ENCODE data around the gene NFKBIA.
"Not testable (repeated sequence)": the region's sequence is repeated elsewhere in the genome, so short reads cannot be mapped to it uniquely, and the experiment has no call there.

NFKBIA gene

DNA sequence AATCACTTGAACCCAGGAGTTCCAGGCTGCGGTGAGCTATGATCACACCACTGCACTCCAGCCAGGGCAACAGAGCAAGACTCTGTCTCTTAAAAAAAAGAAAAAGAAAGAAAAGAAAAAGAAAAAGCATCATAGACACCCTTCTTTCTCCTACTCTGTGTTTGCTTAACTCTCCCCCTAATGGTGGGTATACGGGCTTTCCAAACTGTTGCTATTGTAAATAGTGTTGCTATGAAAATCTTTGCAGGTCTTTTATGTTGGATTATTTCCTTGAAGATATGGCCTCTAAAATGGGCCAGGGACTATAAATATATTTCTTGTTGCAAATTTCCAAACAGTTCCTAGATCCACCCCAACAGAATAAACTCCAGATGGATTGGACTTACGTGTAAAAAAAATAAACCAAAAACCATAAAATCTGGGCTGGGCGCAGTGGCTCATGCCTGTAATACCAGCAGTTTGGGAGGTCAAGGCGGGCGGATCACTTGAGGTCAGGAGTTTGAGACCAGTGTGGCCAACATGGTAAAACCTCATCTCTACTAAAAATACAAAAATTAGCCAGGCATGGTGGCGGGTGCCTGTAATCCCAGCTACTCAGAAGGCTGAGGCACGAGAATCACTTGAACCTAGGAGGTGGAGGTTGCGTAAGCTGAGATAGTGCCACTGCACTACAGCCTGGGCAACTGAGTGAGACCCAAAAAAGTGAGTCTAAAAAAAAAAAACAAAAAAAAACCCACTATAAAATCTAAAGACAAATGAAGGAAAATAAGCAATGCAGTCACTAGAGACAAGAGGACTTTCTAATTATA lies 25.9 kb downstream of the NFKBIA start:
- Histone ChIP-seq H2BK5ac (ENCODE audit: low read length) (no peak overlapping the region), H3K4ac (ENCODE audit: low read length) (no peak overlapping the region), H3K23ac (ENCODE audit: low read depth, low read length, poor library complexity) (no peak overlapping the region), H4K8ac (ENCODE audit: low read depth, low read length) (no peak overlapping the region), H3K18ac (ENCODE audit: low read length) (no peak overlapping the region), H3K14ac (ENCODE audit: low read length) (no peak overlapping the region), H2AFZ (ENCODE audit: low read length) (no peak overlapping the region), H3K27ac (replicated peaks; ENCODE audit: low read length) (no peak overlapping the region), H2BK12ac (ENCODE audit: low read length) (no peak overlapping the region), H3K36me3 (replicated peaks in 1 of 2; ENCODE audit: control insufficient read depth in 2 of 2, insufficient read depth in 2 of 2, low read length in 2 of 2) (no peaks in the 10 kb centered on the region), H2BK120ac (ENCODE audit: low read depth, low read length) (no peak overlapping the region), H3K27me3 (ENCODE audit: control insufficient read depth in 3 of 3, insufficient read depth in 3 of 3, low read depth in 1 of 3, low read length in 3 of 3) (no peaks in the 10 kb centered on the region), H3K79me1 (ENCODE audit: low read depth, low read length) (no peaks in the 10 kb centered on the region), H3K9ac (ENCODE audit: low read depth, low read length, poor library complexity) (no peak overlapping the region), H3K4me1 (ENCODE audit: control insufficient read depth in 2 of 2, insufficient read depth in 1 of 2, low read depth in 1 of 2, low read length in 2 of 2) (no peaks in the 10 kb centered on the region), H3K4me2 (ENCODE audit: insufficient read depth, low read length, poor library complexity, severe bottlenecking) (no peak overlapping the region), H4K91ac (ENCODE audit: low read depth, low read length, poor library complexity) (no peak overlapping the region), H2BK15ac (ENCODE audit: low read length) (no peak overlapping the region), H2AK5ac (ENCODE audit: low read depth, low read length) (no peak overlapping the region), H3K4me3 (ENCODE audit: low read length in 2 of 2) (no peak overlapping the region), H3K9me3 (replicated peaks in 1 of 2; ENCODE audit: control insufficient read depth in 2 of 2, insufficient read depth in 1 of 2, low read depth in 1 of 2, low read length in 2 of 2) (peaks cover 0 to 2% of the 10 kb centered on the region in 2 donors)
- no CpG with 5 or more reads among the region's 9 CpGs for WGBS, 2 donors (ENCODE audit: extremely low coverage in 2 of 2, insufficient read length in 2 of 2, insufficient replicate concordance in 1 of 2)
- DNase-seq (ENCODE audit: low spot score), result no peak

DNA sequence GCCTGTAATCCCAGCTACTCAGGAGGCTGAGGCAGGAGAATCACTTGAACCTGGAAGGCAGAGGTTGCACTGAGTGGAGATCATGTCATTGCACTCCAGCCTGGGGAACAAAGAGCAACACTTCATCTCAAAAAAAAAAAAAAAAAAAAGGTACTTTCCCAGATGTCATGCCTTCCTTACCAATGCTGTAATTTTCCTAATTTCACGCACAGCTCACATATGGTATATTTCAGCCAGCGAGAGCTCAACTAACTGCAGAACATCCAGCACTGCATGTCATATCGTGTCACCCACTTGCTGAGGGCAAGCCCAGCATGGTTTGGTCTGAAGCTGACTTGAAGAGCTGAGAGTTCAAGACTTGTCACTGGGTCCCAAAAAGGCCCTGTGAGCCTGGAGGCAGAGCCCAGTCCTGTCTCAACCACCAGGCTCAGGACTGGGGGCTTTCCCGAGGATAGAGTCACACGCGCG lies 29.0 kb downstream of the NFKBIA start:
- no peak overlapping the region for H3K9ac ChIP-seq (ENCODE audit: low read depth, low read length, poor library complexity)
- H3K4me3 ChIP-seq (ENCODE audit: low read length in 2 of 2), result no peak overlapping the region
- H3K79me1 ChIP-seq (ENCODE audit: low read depth, low read length), result no peaks in the 10 kb centered on the region
- H4K91ac ChIP-seq (ENCODE audit: low read depth, low read length, poor library complexity), result no peak overlapping the region
- H3K9me3 ChIP-seq (replicated peaks in 1 of 2; ENCODE audit: control insufficient read depth in 2 of 2, insufficient read depth in 1 of 2, low read depth in 1 of 2, low read length in 2 of 2), result peaks cover 2 to 8% of the 10 kb centered on the region in 2 donors
- H2AFZ ChIP-seq (ENCODE audit: low read length), result no peak overlapping the region
- H3K36me3 ChIP-seq (replicated peaks in 1 of 2; ENCODE audit: control insufficient read depth in 2 of 2, insufficient read depth in 2 of 2, low read length in 2 of 2), result no peaks in the 10 kb centered on the region
- H3K23ac ChIP-seq (ENCODE audit: low read depth, low read length, poor library complexity), result no peak overlapping the region
- no peak overlapping the region for H3K27ac ChIP-seq (replicated peaks; ENCODE audit: low read length)
- H2BK5ac ChIP-seq (ENCODE audit: low read length), result no peak overlapping the region
- no peak overlapping the region for H4K8ac ChIP-seq (ENCODE audit: low read depth, low read length)
- DNase-seq (ENCODE audit: low spot score), result no peak
- no peak overlapping the region for H3K4me2 ChIP-seq (ENCODE audit: insufficient read depth, low read length, poor library complexity, severe bottlenecking)
- no peak overlapping the region for H2AK5ac ChIP-seq (ENCODE audit: low read depth, low read length)
- H2BK120ac ChIP-seq (ENCODE audit: low read depth, low read length), result no peak overlapping the region
- no peak overlapping the region for H2BK12ac ChIP-seq (ENCODE audit: low read length)
- no peak overlapping the region for H3K4ac ChIP-seq (ENCODE audit: low read length)
- no CpG with 5 or more reads among the region's 7 CpGs for WGBS, 2 donors (ENCODE audit: extremely low coverage in 2 of 2, insufficient read length in 2 of 2, insufficient replicate concordance in 1 of 2)
- no peak overlapping the region for H2BK15ac ChIP-seq (ENCODE audit: low read length)
- H3K18ac ChIP-seq (ENCODE audit: low read length), result no peak overlapping the region
- H3K14ac ChIP-seq (ENCODE audit: low read length), result no peak overlapping the region
- no peaks in the 10 kb centered on the region for H3K4me1 ChIP-seq (ENCODE audit: control insufficient read depth in 2 of 2, insufficient read depth in 1 of 2, low read depth in 1 of 2, low read length in 2 of 2)
- H3K27me3 ChIP-seq (ENCODE audit: control insufficient read depth in 3 of 3, insufficient read depth in 3 of 3, low read depth in 1 of 3, low read length in 3 of 3), result no peaks in the 10 kb centered on the region

DNA sequence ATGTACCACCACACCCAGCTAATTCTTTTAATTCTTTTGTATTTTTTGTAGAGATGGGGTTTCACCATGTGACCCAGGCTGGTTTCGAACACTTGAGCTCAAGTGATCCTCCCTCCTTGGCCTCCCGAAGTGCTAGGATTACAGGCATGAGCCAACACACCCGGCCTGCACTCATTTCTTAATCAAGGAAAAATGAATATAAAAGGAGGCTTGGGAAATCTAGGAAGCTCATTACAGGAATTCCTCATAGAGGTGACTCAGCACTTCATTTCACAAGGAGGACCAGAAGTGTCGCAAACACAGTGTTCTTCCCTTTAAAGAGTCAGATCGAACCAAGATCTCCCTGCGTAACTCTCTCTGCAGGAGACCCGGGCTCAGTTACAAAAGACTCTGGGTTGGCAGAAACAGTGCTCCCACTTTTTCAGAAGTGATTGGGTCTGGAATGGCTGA lies 30.3 kb downstream of the NFKBIA start:
- H3K4ac ChIP-seq (ENCODE audit: low read length), result no peak overlapping the region
- peak overlapping the region; percentile 53 for H2AFZ ChIP-seq (ENCODE audit: low read length)
- H3K27ac ChIP-seq (replicated peaks; ENCODE audit: low read length), result no peak overlapping the region
- no peak overlapping the region for H2BK5ac ChIP-seq (ENCODE audit: low read length)
- no peaks in the 10 kb centered on the region for H3K27me3 ChIP-seq (ENCODE audit: control insufficient read depth in 3 of 3, insufficient read depth in 3 of 3, low read depth in 1 of 3, low read length in 3 of 3)
- no peak overlapping the region for H4K91ac ChIP-seq (ENCODE audit: low read depth, low read length, poor library complexity)
- H2BK15ac ChIP-seq (ENCODE audit: low read length), result no peak overlapping the region
- H3K14ac ChIP-seq (ENCODE audit: low read length), result no peak overlapping the region
- no peak overlapping the region for H2BK12ac ChIP-seq (ENCODE audit: low read length)
- H3K9ac ChIP-seq (ENCODE audit: low read depth, low read length, poor library complexity), result no peak overlapping the region
- no peak overlapping the region for H3K23ac ChIP-seq (ENCODE audit: low read depth, low read length, poor library complexity)
- no peak overlapping the region for H2AK5ac ChIP-seq (ENCODE audit: low read depth, low read length)
- H3K4me1 ChIP-seq (ENCODE audit: control insufficient read depth in 2 of 2, insufficient read depth in 1 of 2, low read depth in 1 of 2, low read length in 2 of 2), result no peaks in the 10 kb centered on the region
- H4K8ac ChIP-seq (ENCODE audit: low read depth, low read length), result no peak overlapping the region
- no peak overlapping the region for H3K18ac ChIP-seq (ENCODE audit: low read length)
- H3K9me3 ChIP-seq (replicated peaks in 1 of 2; ENCODE audit: control insufficient read depth in 2 of 2, insufficient read depth in 1 of 2, low read depth in 1 of 2, low read length in 2 of 2), result peaks cover 2 to 10% of the 10 kb centered on the region in 2 donors
- no peaks in the 10 kb centered on the region for H3K79me1 ChIP-seq (ENCODE audit: low read depth, low read length)
- no peak overlapping the region for H3K4me3 ChIP-seq (ENCODE audit: low read length in 2 of 2)
- DNase-seq (ENCODE audit: low spot score), result no peak
- no peaks in the 10 kb centered on the region for H3K36me3 ChIP-seq (replicated peaks in 1 of 2; ENCODE audit: control insufficient read depth in 2 of 2, insufficient read depth in 2 of 2, low read length in 2 of 2)
- no peak overlapping the region for H2BK120ac ChIP-seq (ENCODE audit: low read depth, low read length)
- no peak overlapping the region for H3K4me2 ChIP-seq (ENCODE audit: insufficient read depth, low read length, poor library complexity, severe bottlenecking)
- WGBS, 2 donors (ENCODE audit: extremely low coverage in 2 of 2, insufficient read length in 2 of 2, insufficient replicate concordance in 1 of 2), result no CpG with 5 or more reads among the region's 7 CpGs

DNA sequence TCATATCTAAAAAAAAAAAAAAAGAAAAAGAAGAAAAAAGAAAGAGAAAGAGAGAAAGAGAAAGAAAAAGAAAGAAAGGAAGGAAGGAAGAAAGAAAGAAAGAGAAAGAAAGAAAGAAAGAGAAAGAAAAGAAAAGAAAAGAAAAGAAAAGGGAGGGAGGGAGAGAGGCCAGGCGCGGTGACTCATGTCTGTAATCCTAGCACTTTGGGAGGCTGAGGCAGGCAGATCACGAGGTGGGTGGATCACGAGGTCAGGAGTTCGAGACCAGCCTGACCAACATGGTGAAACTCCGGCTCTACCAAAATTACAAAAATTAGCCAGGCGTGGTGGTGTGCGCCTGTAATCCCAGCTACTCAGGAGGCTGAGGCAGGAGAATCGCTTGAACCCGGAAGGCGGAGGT lies 31.3 kb downstream of the NFKBIA start:
- H4K91ac ChIP-seq (ENCODE audit: low read depth, low read length, poor library complexity); H3K27ac ChIP-seq (replicated peaks; ENCODE audit: low read length); H3K14ac ChIP-seq (ENCODE audit: low read length); H3K27me3 ChIP-seq (ENCODE audit: control insufficient read depth in 3 of 3, insufficient read depth in 3 of 3, low read depth in 1 of 3, low read length in 3 of 3); DNase-seq (ENCODE audit: low spot score); H3K4ac ChIP-seq (ENCODE audit: low read length); H3K18ac ChIP-seq (ENCODE audit: low read length); H2BK120ac ChIP-seq (ENCODE audit: low read depth, low read length); H3K4me2 ChIP-seq (ENCODE audit: insufficient read depth, low read length, poor library complexity, severe bottlenecking); H3K9ac ChIP-seq (ENCODE audit: low read depth, low read length, poor library complexity); H4K8ac ChIP-seq (ENCODE audit: low read depth, low read length); H3K4me1 ChIP-seq (ENCODE audit: control insufficient read depth in 2 of 2, insufficient read depth in 1 of 2, low read depth in 1 of 2, low read length in 2 of 2); H2AK5ac ChIP-seq (ENCODE audit: low read depth, low read length); H3K23ac ChIP-seq (ENCODE audit: low read depth, low read length, poor library complexity); H2BK12ac ChIP-seq (ENCODE audit: low read length); H3K36me3 ChIP-seq (replicated peaks in 1 of 2; ENCODE audit: control insufficient read depth in 2 of 2, insufficient read depth in 2 of 2, low read length in 2 of 2); H2BK5ac ChIP-seq (ENCODE audit: low read length); H3K4me3 ChIP-seq (ENCODE audit: low read length in 2 of 2); H3K9me3 ChIP-seq (replicated peaks in 1 of 2; ENCODE audit: control insufficient read depth in 2 of 2, insufficient read depth in 1 of 2, low read depth in 1 of 2, low read length in 2 of 2); H2BK15ac ChIP-seq (ENCODE audit: low read length); H3K79me1 ChIP-seq (ENCODE audit: low read depth, low read length); H2AFZ ChIP-seq (ENCODE audit: low read length): not testable (repeated sequence)
- no CpG with 5 or more reads among the region's 11 CpGs for WGBS, 2 donors (ENCODE audit: extremely low coverage in 2 of 2, insufficient read length in 2 of 2, insufficient replicate concordance in 1 of 2)
